DMS53 treated with DMSO at 0.1 percent for 48 hours (cell line): ENCODE measurements around the gene FOXE3.
A peak's percentile ranks its signal among the peaks of the same experiment; 100 is the strongest.
"Not testable (repeated sequence)": the region's sequence is repeated elsewhere in the genome, so short reads cannot be mapped to it uniquely, and the experiment has no call there.

Source experiments
- DNase-seq: peaks from one replicate; lab custom pipeline; 2025; ENCODE audit not compliant: unreplicated experiment; lab: John Stamatoyannopoulos, UW

The FOXE3 gene

DNA sequence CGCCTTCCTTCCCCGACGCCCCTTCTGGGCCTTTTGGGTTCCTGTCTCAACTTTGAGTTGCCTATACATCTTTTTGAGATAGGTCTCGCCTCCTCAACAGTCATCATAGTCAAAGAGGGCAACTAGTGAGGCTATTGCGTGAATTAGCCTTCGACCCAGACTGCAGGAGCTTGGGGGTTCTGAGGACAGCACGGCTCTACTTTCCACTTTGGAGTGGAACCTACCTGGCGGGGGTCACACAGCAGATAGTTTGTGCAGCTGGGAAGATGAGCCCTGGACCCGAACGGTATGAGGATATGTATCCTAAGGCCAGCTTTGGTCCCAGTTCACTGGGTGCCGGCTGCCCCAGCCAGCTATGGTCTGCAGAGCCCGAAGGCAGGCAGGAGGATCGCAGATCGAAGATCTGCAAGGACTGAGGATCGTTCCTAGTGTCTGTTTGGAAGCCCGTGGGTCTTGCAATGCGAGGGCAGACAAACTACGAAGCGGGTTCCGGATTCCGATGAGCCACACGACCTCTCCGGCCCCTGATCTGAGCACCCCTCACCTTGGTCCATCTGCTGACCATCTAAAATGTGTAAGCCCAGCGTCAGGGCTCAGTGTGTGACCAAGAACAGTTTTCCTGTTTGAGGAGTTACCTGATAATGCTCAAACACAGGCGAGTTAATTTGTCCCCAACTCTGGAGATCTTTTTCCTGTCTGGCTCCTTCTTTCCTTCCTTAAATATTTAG lies 29.9 kb downstream of the FOXE3 start:
- DNase-seq: no peak

DNA sequence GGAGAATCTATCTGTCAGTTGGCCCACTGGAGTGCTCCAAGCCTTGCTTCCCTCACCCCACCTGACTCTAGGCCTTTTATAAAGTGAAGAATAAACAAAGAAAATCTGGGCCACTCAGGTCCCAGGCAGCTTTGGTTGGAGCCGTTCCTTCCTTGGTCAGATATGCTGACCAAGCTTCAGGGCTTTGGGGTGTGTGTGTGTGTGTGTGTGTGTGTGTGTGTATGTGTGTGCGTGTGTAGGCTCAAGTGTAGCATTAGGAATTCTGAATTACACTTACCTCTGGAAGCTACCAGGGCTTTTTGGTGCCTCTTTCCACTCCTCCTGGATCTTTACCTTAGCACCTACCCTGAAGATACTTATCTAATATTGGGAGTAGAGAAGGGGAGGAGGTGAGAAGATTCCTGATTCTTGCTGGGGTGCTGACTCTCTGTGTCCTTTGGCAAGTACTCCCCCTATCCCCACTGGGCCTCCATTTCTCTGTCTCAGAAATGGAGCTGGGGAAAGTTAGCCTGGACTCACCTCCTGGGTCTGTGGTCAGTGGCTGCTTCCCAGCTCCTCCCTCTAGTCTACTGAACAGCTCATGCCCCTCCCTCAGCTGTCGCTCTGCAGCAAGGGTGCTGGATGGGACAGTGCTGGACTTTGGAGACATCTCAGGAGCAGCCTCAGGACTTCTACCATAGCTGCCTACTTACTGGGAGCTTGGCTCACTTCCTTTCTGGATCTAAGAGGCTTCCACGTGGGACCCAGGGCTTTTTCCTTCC lies 32.6 kb downstream of the FOXE3 start:
- no peak for DNase-seq

DNA sequence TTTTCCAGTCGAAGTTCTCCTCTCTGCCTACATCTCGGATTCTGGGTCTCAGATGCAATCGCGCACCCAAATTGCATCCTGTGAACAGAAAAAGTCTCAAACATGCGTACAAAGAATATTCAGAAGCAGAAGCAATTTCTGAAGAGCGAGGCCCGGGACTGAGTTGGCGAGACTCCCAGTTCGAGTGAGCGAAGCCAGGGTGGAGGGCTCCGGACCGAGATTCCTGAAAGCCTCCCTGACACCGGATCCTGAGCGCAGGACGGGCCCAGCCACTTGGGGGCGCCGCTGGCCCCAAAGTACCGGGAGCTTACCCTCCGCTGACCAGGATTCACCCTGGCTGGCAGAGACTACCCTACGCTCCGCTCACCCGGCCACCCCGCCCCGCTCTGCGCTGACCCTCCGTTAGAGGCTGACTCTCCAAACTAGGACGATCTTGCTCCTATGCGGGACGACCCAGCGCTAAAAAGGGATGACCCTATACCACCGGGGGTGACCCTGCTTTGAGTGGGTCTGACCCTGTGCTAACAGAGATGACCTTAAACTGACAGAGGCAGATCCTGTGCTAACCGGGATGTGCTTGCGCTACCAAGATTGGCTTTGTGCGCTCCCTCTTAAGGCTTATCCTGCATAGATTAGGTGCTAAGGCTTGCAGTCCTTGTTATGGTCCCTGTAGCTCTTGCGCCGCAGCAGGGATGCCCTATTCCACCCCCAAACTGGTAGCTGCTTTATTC lies 33.9 kb downstream of the FOXE3 start:
- peak; percentile 73 for DNase-seq

DNA sequence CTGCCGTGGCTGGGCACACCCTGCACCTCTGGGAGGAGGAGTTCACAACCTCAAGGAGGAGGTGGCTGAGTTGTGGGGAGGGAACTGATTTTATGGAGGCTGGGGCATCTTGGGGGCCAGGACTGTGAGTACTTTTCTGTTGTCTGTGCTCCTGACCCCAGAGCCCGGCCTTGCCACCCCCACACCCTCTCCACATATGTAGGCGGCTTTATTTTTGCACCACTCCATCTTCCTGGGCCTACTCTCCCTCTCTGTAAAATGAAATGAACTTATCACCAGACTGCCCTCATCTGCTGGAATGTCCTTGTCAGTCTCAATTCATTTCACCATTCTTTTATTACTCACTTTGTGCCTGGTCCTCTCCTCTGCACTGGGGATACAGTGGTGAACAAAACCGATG lies 34.5 kb downstream of the FOXE3 start:
- DNase-seq: no peak

DNA sequence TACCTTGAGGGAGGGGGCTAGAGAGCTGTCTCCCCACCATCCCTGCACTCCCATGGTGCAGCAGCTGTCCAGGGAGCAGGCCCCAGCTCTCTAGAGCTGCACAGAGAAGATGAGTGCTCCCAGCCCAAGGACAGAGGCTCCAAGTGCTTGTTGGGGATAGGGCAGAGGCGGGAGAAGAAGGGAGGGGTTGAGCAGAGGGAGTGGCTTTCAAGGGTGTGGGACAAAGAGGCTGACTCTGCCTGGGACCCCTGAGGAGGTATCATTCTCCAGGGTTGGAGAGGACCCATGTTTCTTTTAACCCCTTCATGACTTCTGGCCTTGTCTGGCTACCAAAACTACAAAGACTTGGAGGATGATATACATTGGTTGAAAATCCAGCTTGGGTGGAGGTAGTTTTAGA lies 36.3 kb downstream of the FOXE3 start:
- DNase-seq: no peak

DNA sequence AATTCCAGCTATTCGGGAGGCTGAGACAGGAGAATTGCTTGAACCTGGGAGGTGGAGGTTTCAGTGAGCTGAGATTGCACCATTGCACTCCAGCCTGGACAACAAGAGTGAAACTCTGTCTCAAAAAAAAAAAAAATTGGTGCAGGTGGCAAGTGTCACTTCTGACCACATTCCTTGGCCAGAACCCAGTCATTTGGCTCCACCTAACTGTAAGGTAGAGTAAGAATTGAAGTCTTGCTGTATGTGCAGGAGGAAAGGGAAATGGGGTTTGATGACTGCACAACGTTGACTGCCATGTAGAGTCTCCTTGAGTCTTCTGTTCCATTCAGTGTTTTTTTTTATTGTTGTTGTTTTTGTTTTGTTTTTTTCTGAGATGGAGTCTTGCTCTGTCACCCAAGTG lies 37.8 kb downstream of the FOXE3 start:
- DNase-seq: not testable (repeated sequence)

DNA sequence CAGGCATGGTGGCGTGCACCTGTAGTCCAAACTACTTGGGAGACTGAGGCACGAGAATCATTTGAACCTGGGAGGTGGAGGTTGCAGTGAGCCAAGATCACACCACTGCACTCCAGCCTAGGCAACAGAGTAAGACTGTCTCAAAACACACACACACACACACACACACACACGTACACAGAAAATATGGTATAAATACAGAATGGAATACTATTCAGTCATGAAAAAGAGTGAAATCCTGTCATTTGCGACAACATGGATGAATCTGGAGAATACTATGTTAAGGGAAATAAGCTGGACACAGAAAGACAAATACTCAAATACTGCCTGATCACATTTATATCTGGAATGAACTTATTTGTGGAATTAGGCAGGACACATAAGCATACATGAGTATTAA lies 40.2 kb downstream of the FOXE3 start:
- DNase-seq: no peak

DNA sequence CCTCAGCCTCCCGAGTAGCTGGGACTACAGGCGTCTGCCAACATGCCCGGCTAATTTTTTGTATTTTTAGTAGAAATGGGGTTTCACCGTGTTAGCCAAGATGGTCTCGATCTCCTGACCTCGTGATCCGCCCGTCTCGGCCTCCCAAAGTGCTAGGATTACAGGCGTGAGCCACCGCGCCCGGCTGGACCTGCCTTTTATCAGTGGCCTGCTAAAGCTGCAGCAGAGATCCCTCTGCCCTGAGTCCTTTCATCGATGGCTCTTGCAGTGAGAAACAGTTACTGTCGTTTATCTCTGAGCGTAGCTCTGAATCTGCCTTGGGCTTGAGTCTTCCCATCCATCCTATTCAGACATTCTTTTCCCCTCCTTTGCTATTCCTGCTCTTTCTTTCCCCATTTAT lies 41.5 kb downstream of the FOXE3 start:
- not testable (repeated sequence) for DNase-seq

DNA sequence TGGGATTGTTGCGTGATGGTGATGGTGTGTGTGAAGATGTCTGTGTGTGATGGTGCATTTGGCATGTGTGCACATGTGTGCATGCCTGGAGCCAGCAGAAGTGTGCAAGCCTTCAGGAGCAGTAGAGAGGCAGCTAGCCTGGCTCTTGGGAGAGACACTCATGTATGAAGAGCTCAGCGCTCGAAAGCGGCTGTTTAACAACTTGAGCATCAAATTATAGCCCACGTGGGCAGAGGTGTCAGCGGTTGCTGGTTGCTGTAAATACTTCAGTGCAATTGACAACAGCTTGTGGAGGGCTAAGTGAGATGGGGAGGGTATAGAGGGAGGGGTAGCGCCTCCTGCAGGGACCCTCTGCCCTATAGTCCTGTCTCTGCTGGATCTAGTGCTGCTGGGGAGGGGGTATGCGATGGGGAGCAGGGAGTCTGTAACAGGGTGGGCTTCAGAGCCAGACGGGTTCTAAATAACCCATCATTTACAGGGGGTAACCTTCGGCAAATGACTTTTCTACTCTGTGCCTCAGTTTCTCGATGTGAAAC lies 43.2 kb downstream of the FOXE3 start:
- DNase-seq: no peak

DNA sequence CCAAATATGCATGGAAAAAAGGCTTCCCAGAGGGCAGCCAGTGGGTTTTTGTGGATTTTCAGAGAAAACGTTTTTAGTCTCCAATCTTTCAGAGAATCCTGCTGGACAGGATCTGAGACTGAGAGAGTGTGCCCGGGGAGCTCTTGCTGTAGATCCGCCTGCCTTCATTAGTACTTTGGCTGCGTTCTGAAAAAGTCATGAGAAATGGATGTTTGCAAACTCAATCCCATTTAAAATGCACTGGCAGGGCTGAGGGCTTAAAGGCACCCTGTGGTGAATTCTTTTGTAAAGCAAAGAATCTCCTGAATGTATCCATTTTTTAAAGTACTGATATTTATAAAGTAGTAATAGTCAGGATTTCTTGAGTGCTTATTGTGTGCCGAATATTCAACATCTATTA lies 44.0 kb downstream of the FOXE3 start:
- no peak for DNase-seq

DNA sequence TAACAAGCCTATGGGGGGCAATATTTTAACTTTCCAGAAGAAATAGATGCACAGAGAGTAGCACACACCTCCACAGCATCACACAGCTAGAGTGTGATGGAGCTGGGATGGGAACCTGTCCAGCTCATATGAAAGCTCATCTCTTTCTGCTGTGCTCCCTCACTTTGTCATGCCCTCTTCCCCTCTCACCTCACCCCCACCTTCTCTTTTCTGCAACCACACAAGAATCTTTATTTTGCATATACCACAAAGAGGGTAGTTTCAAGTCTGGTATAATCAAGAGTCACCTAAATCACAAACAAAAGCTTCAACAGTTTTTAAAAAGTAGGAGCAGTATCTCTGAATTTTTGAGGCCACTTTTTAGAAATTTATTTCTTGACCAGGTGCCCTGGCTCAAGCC lies 44.4 kb downstream of the FOXE3 start:
- DNase-seq: no peak

DNA sequence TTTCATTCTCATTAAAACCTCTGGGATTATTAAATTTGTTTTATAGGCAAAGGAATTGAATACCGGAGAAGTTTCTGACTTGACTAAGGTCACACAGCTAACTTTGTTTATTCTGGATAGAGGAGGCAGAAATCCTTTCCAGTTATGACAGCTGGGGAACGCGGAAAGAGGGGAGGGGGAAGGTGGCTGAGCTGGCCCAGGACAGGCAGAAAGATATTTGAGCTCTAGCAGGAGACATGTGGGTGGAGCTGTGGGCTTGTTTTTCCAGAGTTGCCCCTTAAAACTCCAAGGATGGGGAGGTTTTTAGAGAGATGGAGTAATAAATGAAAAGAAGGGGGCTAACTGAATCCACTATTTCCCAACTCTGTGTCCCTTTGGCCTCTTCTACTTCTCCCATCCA lies 49.5 kb downstream of the FOXE3 start:
- DNase-seq: no peak
